GM18867 (cell line): ENCODE results near the gene AJM1.

Experiments
- ATAC-seq: cut with Tn5 transposase; IDR thresholded peaks from one replicate; pipeline ENCODE4 v1.9.1; 2021; ENCODE audit warnings: mild to moderate bottlenecking, moderate library complexity; ENCODE audit not compliant: unreplicated experiment

AJM1 gene

GRCh38 chr9:136807281-136808074 is 34.8 kb upstream of the AJM1 start, which contains the start of gene RABL6:
TSS of gene RABL6 (plus strand) at chr9:136807948. CDS start at chr9:136808197, 249 bp downstream.
- peak; percentile 77 for ATAC-seq

- peak; percentile 34 for ATAC-seq
Measured at GRCh38 chr9:136808075-136808805, 34.0 kb upstream of the AJM1 start.

- ATAC-seq = no peak
Measured at GRCh38 chr9:136808806-136809158, 33.5 kb upstream of the AJM1 start.

- ATAC-seq = no peak
Measured at GRCh38 chr9:136814725-136815421, 27.4 kb upstream of the AJM1 start.

- no peak for ATAC-seq
Measured at GRCh38 chr9:136815422-136815782, 26.9 kb upstream of the AJM1 start.

- ATAC-seq = no peak
Measured at GRCh38 chr9:136820971-136821825, 21.1 kb upstream of the AJM1 start.

GRCh38 chr9:136821826-136822544 is 20.3 kb upstream of the AJM1 start:
- no peak for ATAC-seq

- ATAC-seq = no peak
Measured at GRCh38 chr9:136823136-136824046, 18.9 kb upstream of the AJM1 start.

- no peak for ATAC-seq
Measured at GRCh38 chr9:136824496-136825225, 17.6 kb upstream of the AJM1 start.

GRCh38 chr9:136825295-136826187 is 16.7 kb upstream of the AJM1 start:
- ATAC-seq = no peak

GRCh38 chr9:136826188-136826541 is 16.1 kb upstream of the AJM1 start:
- no peak for ATAC-seq

GRCh38 chr9:136826703-136827582 is 15.3 kb upstream of the AJM1 start:
- no peak for ATAC-seq

- no peak for ATAC-seq
Measured at GRCh38 chr9:136827794-136828473, 14.3 kb upstream of the AJM1 start.

- no peak for ATAC-seq
Measured at GRCh38 chr9:136828474-136829140, 13.7 kb upstream of the AJM1 start.

GRCh38 chr9:136829412-136829811 is 12.9 kb upstream of the AJM1 start:
- no peak for ATAC-seq
